ENCODE results near the gene IFI44L. TPM values are rescaled to one million over a fixed set of nuclear protein-coding genes. Genes with fewer than 3 reads are reported as not detected.
A peak's percentile ranks its signal among the peaks of the same experiment; 100 is the strongest.

IFI44L gene
- total RNA-seq, 4 donors from 2014 or later: 0.57 to 4.6 (median 2.2) TPM

DNA sequence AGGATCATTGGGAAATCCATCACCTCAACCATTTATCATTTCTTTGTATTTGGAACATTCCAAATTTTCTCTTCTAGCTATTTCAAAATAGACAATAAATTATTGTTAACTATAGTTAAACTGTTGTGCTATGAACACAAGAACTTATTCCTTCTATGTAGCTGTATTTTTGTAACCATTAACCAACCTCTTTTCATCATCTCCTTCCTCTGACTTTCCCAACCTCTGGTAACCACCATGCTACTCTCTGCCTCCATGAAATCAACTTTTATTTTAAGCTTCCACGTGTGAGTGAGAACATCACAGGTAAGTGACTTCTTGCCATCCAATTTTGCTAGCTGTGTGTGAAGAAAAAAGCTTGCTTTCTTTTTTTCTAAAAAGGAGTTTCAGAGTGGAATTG, 418 bp downstream of the IFI44L start:
- TF ChIP-seq, protein P1, sequence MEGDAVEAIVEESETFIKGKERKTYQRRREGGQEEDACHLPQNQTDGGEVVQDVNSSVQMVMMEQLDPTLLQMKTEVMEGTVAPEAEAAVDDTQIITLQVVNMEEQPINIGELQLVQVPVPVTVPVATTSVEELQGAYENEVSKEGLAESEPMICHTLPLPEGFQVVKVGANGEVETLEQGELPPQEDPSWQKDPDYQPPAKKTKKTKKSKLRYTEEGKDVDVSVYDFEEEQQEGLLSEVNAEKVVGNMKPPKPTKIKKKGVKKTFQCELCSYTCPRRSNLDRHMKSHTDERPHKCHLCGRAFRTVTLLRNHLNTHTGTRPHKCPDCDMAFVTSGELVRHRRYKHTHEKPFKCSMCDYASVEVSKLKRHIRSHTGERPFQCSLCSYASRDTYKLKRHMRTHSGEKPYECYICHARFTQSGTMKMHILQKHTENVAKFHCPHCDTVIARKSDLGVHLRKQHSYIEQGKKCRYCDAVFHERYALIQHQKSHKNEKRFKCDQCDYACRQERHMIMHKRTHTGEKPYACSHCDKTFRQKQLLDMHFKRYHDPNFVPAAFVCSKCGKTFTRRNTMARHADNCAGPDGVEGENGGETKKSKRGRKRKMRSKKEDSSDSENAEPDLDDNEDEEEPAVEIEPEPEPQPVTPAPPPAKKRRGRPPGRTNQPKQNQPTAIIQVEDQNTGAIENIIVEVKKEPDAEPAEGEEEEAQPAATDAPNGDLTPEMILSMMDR (IDR thresholded peaks at IDR 0.05): no peak
- TF ChIP-seq POLR2A (IDR thresholded peaks at IDR 0.05) (no peak), EP300 (IDR thresholded peaks at IDR 0.05) (no peak), POLR2AphosphoS5 (IDR thresholded peaks at IDR 0.05) (no peak)
- Histone ChIP-seq H3K27ac (peak overlapping the region; percentile 73), H3K27me3 (no peaks in the 10 kb centered on the region), H3K4me3 (peak overlapping the region; percentile 41), H3K4me1 (peaks cover 20% of the 10 kb centered on the region), H3K9me3 (no peaks in the 10 kb centered on the region), H3K36me3 (no peaks in the 10 kb centered on the region)
- WGBS: 0% methylated on average over 1 of the region's 1 CpG
- DNase-seq (ENCODE audit: low spot score in 2 of 2): no peak

DNA sequence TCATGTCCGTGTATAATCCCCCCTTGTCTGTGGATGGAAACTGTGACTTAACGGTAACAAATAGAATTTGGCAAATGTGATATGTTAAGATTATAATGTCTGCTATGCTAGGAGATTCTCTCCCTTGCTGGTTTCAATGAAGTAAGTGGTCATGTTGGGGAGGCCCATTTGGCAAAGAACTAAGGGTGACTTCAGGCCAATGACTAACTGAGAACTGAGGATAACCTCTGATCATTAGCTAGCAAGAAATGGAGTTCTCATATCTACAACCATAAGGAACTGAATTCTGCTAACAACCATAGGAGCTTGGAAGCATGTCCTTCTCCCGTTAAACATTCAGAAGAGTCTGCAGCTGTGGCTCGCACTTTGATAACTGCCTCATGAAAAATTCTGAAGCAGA, 2.3 kb downstream of the IFI44L start:
- Histone ChIP-seq H3K4me1 (peaks cover 20% of the 10 kb centered on the region), H3K36me3 (no peaks in the 10 kb centered on the region), H3K27ac (no peak overlapping the region), H3K9me3 (no peaks in the 10 kb centered on the region), H3K4me3 (no peak overlapping the region), H3K27me3 (no peaks in the 10 kb centered on the region)
- 79% methylated on average over 4 of the region's 4 CpGs for WGBS
- no peak for DNase-seq (ENCODE audit: low spot score in 2 of 2)
- TF ChIP-seq, protein P1 (IDR thresholded peaks at IDR 0.05): no peak
- TF ChIP-seq POLR2AphosphoS5 (IDR thresholded peaks at IDR 0.05) (no peak), EP300 (IDR thresholded peaks at IDR 0.05) (no peak), POLR2A (IDR thresholded peaks at IDR 0.05) (no peak)

DNA sequence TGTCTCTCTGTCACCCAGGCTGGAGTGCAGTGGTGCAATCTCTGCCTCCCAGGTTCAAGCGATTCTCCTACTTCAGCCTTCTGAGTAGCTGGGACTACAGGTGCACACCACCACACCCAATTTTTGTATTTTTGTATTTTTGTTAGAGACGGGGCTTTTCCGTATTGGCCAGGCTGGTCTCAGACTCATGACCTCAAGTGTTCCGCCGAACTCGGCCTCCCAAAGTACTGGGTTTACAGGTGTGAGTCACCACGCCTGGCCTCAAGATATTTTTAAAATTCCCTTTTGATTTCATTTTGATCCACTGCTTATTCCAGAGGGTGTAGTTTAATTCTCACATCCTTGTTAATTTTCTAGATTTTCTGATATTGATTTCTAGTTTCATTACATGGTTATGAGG, 3.8 kb downstream of the IFI44L start:
- TF ChIP-seq, protein P1 (IDR thresholded peaks at IDR 0.05): no peak
- TF ChIP-seq POLR2AphosphoS5 (IDR thresholded peaks at IDR 0.05): no peak
- no peak for TF ChIP-seq POLR2A (IDR thresholded peaks at IDR 0.05)
- no peak for TF ChIP-seq EP300 (IDR thresholded peaks at IDR 0.05)
- H3K27me3 ChIP-seq: no peaks in the 10 kb centered on the region
- no peaks in the 10 kb centered on the region for H3K9me3 ChIP-seq
- WGBS: 93% methylated on average over 7 of the region's 7 CpGs
- no peak overlapping the region for H3K4me3 ChIP-seq
- H3K27ac ChIP-seq: no peak overlapping the region
- H3K4me1 ChIP-seq: peaks cover 15% of the 10 kb centered on the region
- DNase-seq (ENCODE audit: low spot score in 2 of 2): no peak
- no peaks in the 10 kb centered on the region for H3K36me3 ChIP-seq

DNA sequence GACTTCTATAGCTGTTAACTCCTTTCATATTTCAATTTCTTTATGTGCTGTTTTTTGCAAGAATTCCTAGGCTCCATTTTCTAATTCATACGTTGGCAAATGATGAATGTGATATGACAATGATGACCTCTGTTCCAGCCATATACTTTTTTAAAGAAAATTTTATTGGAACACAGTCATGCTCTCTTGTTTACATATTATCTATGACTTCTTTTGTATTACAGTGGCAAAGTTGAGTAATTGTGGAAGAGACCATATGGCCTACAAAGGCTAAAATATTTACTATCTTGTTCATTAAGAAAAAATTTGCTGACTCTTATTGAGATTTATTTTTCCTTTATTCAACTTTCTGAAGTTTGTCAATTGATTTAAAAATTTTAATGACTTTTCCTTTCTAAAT, 7.1 kb downstream of the IFI44L start:
- Histone ChIP-seq H3K4me3 (no peak overlapping the region), H3K27ac (no peak overlapping the region), H3K36me3 (no peaks in the 10 kb centered on the region), H3K27me3 (no peaks in the 10 kb centered on the region), H3K9me3 (no peaks in the 10 kb centered on the region), H3K4me1 (no peaks in the 10 kb centered on the region)
- 64% methylated on average over 1 of the region's 1 CpG for WGBS
- no peak for TF ChIP-seq EP300 (IDR thresholded peaks at IDR 0.05)
- TF ChIP-seq POLR2AphosphoS5 (IDR thresholded peaks at IDR 0.05): no peak
- TF ChIP-seq POLR2A (IDR thresholded peaks at IDR 0.05): no peak
- TF ChIP-seq, protein P1 (IDR thresholded peaks at IDR 0.05): no peak
- no peak for DNase-seq (ENCODE audit: low spot score in 2 of 2)

DNA sequence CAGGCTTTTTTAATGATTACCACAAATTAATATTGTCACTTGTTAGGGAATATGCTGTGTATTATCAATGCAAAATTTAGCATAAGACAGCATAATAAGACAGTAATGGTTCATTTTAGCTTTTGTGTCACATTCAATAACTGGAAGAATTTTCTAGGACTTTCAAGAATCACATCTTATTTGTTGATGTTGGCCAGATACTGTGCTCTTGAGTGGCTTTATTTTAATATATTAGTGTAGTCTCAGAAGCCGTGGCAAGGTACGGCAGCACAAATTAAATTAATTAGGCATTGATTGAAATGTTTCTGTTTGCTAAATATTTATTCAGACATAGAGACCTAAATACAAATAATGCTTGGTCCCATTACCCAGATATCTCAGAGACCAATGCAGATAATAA, 10.4 kb downstream of the IFI44L start:
- DNase-seq (ENCODE audit: low spot score in 2 of 2): no peak
- H3K4me1 ChIP-seq: no peaks in the 10 kb centered on the region
- H3K27ac ChIP-seq: no peak overlapping the region
- 95% methylated on average over 2 of the region's 2 CpGs for WGBS
- no peaks in the 10 kb centered on the region for H3K27me3 ChIP-seq
- no peak overlapping the region for H3K4me3 ChIP-seq
- TF ChIP-seq POLR2AphosphoS5 (IDR thresholded peaks at IDR 0.05): no peak
- TF ChIP-seq EP300 (IDR thresholded peaks at IDR 0.05): no peak
- TF ChIP-seq, protein P1 (IDR thresholded peaks at IDR 0.05): no peak
- no peak for TF ChIP-seq POLR2A (IDR thresholded peaks at IDR 0.05)
- H3K9me3 ChIP-seq: no peaks in the 10 kb centered on the region
- H3K36me3 ChIP-seq: no peaks in the 10 kb centered on the region

Data from suprapubic skin (tissue), 4 donors.